Omental fat pad (tissue), 4 donors: ENCODE data around the gene TSPO2. TPM values are rescaled to one million over a fixed set of nuclear protein-coding genes. Genes with fewer than 3 reads are reported as not detected.

ENCODE experiments used
- ATAC-seq: fragments of 150-250 bp; one replicate; pipeline ENCODE4 v1.9.1; 2016; ENCODE audit warnings: mild to moderate bottlenecking, moderate library complexity; ENCODE audit not compliant: low FRiP score
- DNase-seq: peaks from one replicate; pipeline ENCODE4 v3.0.0-alpha.2; 2019; ENCODE audit warnings: low spot score
- CTCF ChIP-seq, 3 donors: fragments of 450-650 bp; IDR thresholded peaks; one replicate each; pipeline ENCODE4 v1.5.1; 2016 to 2017; ENCODE audit warnings: antibody characterized with exemption in 3 of 3, mild to moderate bottlenecking in 3 of 3, moderate library complexity in 2 of 3
- total RNA-seq, 4 donors: library from RNA; depleted of rRNA; stranded (reverse); fragments of >200 nt; gene quantifications; one replicate each; pipeline ENCODE4 v1.1.0, GENCODE V29; 2016

TSPO2 gene
- total RNA-seq, 4 donors from 2014 or later = not detected

- DNase-seq (no peak), ATAC-seq (no peak)
These were observed 19.0 kb downstream of the TSPO2 start for GRCh38 chr6:41061196-41061726.

GRCh38 chr6:41062056-41062455 lies 19.8 kb downstream of the TSPO2 start:
- no peak for TF ChIP-seq CTCF (IDR thresholded peaks at IDR 0.05)
- no peak for ATAC-seq
- no peak for DNase-seq

More at GRCh38 chr6:41061196-41061726, 19.0 kb downstream of the TSPO2 start:
- no peak for TF ChIP-seq CTCF (IDR thresholded peaks at IDR 0.05)

GRCh38 chr6:41063884-41064285 lies 21.6 kb downstream of the TSPO2 start:
- DNase-seq = no peak
- ATAC-seq = no peak
- TF ChIP-seq CTCF (IDR thresholded peaks at IDR 0.05) = no peak

- ATAC-seq (no peak), DNase-seq (no peak)
- no peak for TF ChIP-seq CTCF (IDR thresholded peaks at IDR 0.05)
These were observed 22.6 kb downstream of the TSPO2 start for GRCh38 chr6:41064841-41065240.

GRCh38 chr6:41065550-41066026 lies 23.3 kb downstream of the TSPO2 start:
- DNase-seq = no peak
- no peak for TF ChIP-seq CTCF (IDR thresholded peaks at IDR 0.05)
- ATAC-seq = no peak

GRCh38 chr6:41066867-41067304 lies 24.6 kb downstream of the TSPO2 start:
- no peak for TF ChIP-seq CTCF (IDR thresholded peaks at IDR 0.05)
- no peak for ATAC-seq
- peak; percentile 71 for DNase-seq

GRCh38 chr6:41071501-41071922 lies 29.2 kb downstream of the TSPO2 start:
- ATAC-seq = no peak
- no peak for DNase-seq
- TF ChIP-seq CTCF (IDR thresholded peaks at IDR 0.05) = no peak
